Measurements from ENCODE around the gene GINS2.

The GINS2 gene

GRCh38 chr16:85677383-85677967, 11.3 kb downstream of the GINS2 start:
- TF ChIP-seq GATA1 (IDR thresholded peaks at IDR 0.05; ENCODE audit: low read depth, low read length) (no peak), POLR2A (IDR thresholded peaks at IDR 0.05; ENCODE audit: low read length) (no peak)
- DNase-seq, result no peak

- peak; percentile 32 to 61 for DNase-seq
- TF ChIP-seq POLR2A (IDR thresholded peaks at IDR 0.05; ENCODE audit: low read length), result no peak
- no peak for TF ChIP-seq GATA1 (IDR thresholded peaks at IDR 0.05; ENCODE audit: low read depth, low read length)
Measured at GRCh38 chr16:85676466-85676865, 12.3 kb downstream of the GINS2 start.

- peak; percentile 50 to 61 for DNase-seq
- TF ChIP-seq POLR2A (IDR thresholded peaks at IDR 0.05; ENCODE audit: low read length), result no peak
- no peak for TF ChIP-seq GATA1 (IDR thresholded peaks at IDR 0.05; ENCODE audit: low read depth, low read length)
Measured at GRCh38 chr16:85675251-85675874, 13.4 kb downstream of the GINS2 start.

GRCh38 chr16:85674828-85675227, 13.9 kb downstream of the GINS2 start:
- TF ChIP-seq POLR2A (IDR thresholded peaks at IDR 0.05; ENCODE audit: low read length) (no peak), GATA1 (IDR thresholded peaks at IDR 0.05; ENCODE audit: low read depth, low read length) (no peak)
- no peak for DNase-seq

- DNase-seq, result no peak
Measured at GRCh38 chr16:85674418-85674755, 14.4 kb downstream of the GINS2 start.

GRCh38 chr16:85673529-85674417, 15.0 kb downstream of the GINS2 start:
- DNase-seq, result peak; percentile 92 to 96
- TF ChIP-seq POLR2A (IDR thresholded peaks at IDR 0.05; ENCODE audit: low read length) (no peak), GATA1 (IDR thresholded peaks at IDR 0.05; ENCODE audit: low read depth, low read length) (peak; percentile 76)

More at GRCh38 chr16:85674418-85674755, 14.4 kb downstream of the GINS2 start:
- TF ChIP-seq POLR2A (IDR thresholded peaks at IDR 0.05; ENCODE audit: low read length), result no peak
- no peak for TF ChIP-seq GATA1 (IDR thresholded peaks at IDR 0.05; ENCODE audit: low read depth, low read length)

GRCh38 chr16:85670840-85671239, 17.9 kb downstream of the GINS2 start:
- DNase-seq, result no peak
- TF ChIP-seq POLR2A (IDR thresholded peaks at IDR 0.05; ENCODE audit: low read length), result no peak
- no peak for TF ChIP-seq GATA1 (IDR thresholded peaks at IDR 0.05; ENCODE audit: low read depth, low read length)

GRCh38 chr16:85668676-85669424, 19.9 kb downstream of the GINS2 start:
- TF ChIP-seq POLR2A (IDR thresholded peaks at IDR 0.05; ENCODE audit: low read length), result no peak
- no peak for TF ChIP-seq GATA1 (IDR thresholded peaks at IDR 0.05; ENCODE audit: low read depth, low read length)
- no peak for DNase-seq

- TF ChIP-seq GATA1 (IDR thresholded peaks at IDR 0.05; ENCODE audit: low read depth, low read length), result no peak
- no peak for TF ChIP-seq POLR2A (IDR thresholded peaks at IDR 0.05; ENCODE audit: low read length)
- no peak for DNase-seq
Measured at GRCh38 chr16:85667841-85668413, 20.8 kb downstream of the GINS2 start.

GRCh38 chr16:85667261-85667660, 21.5 kb downstream of the GINS2 start:
- DNase-seq, result no peak
- TF ChIP-seq GATA1 (IDR thresholded peaks at IDR 0.05; ENCODE audit: low read depth, low read length) (no peak), POLR2A (IDR thresholded peaks at IDR 0.05; ENCODE audit: low read length) (no peak)

- no peak for DNase-seq
- TF ChIP-seq GATA1 (IDR thresholded peaks at IDR 0.05; ENCODE audit: low read depth, low read length) (no peak), POLR2A (IDR thresholded peaks at IDR 0.05; ENCODE audit: low read length) (no peak)
Measured at GRCh38 chr16:85665929-85666328, 22.8 kb downstream of the GINS2 start.

- DNase-seq, result no peak
- TF ChIP-seq POLR2A (IDR thresholded peaks at IDR 0.05; ENCODE audit: low read length), result no peak
- TF ChIP-seq GATA1 (IDR thresholded peaks at IDR 0.05; ENCODE audit: low read depth, low read length), result no peak
Measured at GRCh38 chr16:85665373-85665740, 23.4 kb downstream of the GINS2 start.

GRCh38 chr16:85664580-85665372, 24.0 kb downstream of the GINS2 start:
- DNase-seq, result no peak
- no peak for TF ChIP-seq POLR2A (IDR thresholded peaks at IDR 0.05; ENCODE audit: low read length)
- no peak for TF ChIP-seq GATA1 (IDR thresholded peaks at IDR 0.05; ENCODE audit: low read depth, low read length)
